Endothelial cell of umbilical vein (primary cell): ENCODE data around the gene COX18. TPM values are rescaled to one million over a fixed set of nuclear protein-coding genes. Genes with fewer than 3 reads are reported as not detected.

Source experiments
- BruUV-seq: library from RNA; stranded (reverse); fragments of 400-500 nt; replicated peaks from 2 replicates; lab custom pipeline; 2021; lab: Mats Ljungman, UMichigan
- CTCF ChIA-PET: fragments of 300-600, 350-600 bp; sonication (Branson Sonifier 250); formaldehyde crosslinking; loops from one replicate; lab custom pipeline; 2021; ENCODE audit warnings: antibody characterized with exemption, inconsistent platforms; lab: Charles Lee
- POLR2A ChIA-PET: fragments of 300-600, 350-600 bp; sonication (Branson Sonifier 250); formaldehyde crosslinking; loops from one replicate; lab custom pipeline; 2021; ENCODE audit warnings: antibody characterized with exemption, inconsistent platforms; lab: Charles Lee
- DNase-seq: peaks from one replicate; pipeline ENCODE4 v3.0.0-alpha.2; 2011; ENCODE audit warnings: low read depth, low spot score
- FAIRE-seq: peaks from 2 replicates; lab custom pipeline; 2011; peaks lifted over from hg19 to GRCh38; lab: Jason Lieb, UNC
- H2AFZ ChIP-seq: 2 replicates; pipeline ENCODE4 v1.6.0; 2012; ENCODE audit warnings: low read depth, low read length, control low read depth, inconsistent platforms
- H3K27ac ChIP-seq: 2 replicates; pipeline ENCODE4 v1.5.1; 2011; ENCODE audit warnings: low read depth, mild to moderate bottlenecking, control low read depth, low read length, moderate library complexity; ENCODE audit not compliant: insufficient read depth
- H3K27me3 ChIP-seq, 2 experiments: 2 replicates each; pipeline versions ENCODE4 v1.6.0 to v1.6.1; 2011; ENCODE audit warnings: low read length in 2 of 2, mixed read lengths in 1 of 2; ENCODE audit not compliant: control insufficient read depth in 2 of 2, insufficient read depth in 2 of 2
- H3K36me3 ChIP-seq, 2 experiments: 2 replicates in 1 of 2; 3 replicates in 1 of 2; pipeline ENCODE4 v1.5.1; 2011; ENCODE audit warnings: low read length in 2 of 2, mild to moderate bottlenecking in 1 of 2, moderate library complexity in 1 of 2; ENCODE audit not compliant: control insufficient read depth in 2 of 2, insufficient read depth in 2 of 2; ENCODE audit errors: extremely low read depth in 1 of 2
- H3K4me1 ChIP-seq: 3 replicates; pipeline ENCODE4 v1.5.1; 2011; ENCODE audit warnings: mild to moderate bottlenecking, low read length; ENCODE audit not compliant: control insufficient read depth, insufficient read depth; ENCODE audit errors: extremely low read depth
- H3K4me2 ChIP-seq: 2 replicates; pipeline ENCODE4 v1.6.1; 2011; ENCODE audit warnings: low read length, control low read depth, mixed read lengths; ENCODE audit not compliant: insufficient read depth
- H3K4me3 ChIP-seq, 3 experiments: fragments of 200-600 bp in 1 of 3; sonication (generic), shearing (Covaris generic) in 1 of 3; replicated peaks in 1 of 3; 2 replicates each; pipeline ENCODE4 v1.5.1; 2011 to 2016; ENCODE audit warnings: control low read depth in 3 of 3, low read length in 3 of 3, mild to moderate bottlenecking in 2 of 3, inconsistent platforms in 1 of 3, low read depth in 1 of 3, moderate library complexity in 1 of 3; ENCODE audit not compliant: insufficient read depth in 1 of 3
- H3K79me2 ChIP-seq: 2 replicates; pipeline ENCODE4 v1.6.0; 2012; ENCODE audit warnings: low read length, inconsistent platforms; ENCODE audit not compliant: control insufficient read depth, insufficient read depth
- H3K9ac ChIP-seq: replicated peaks from 2 replicates; pipeline ENCODE3; 2011; ENCODE audit warnings: low read length, control low read depth; ENCODE audit not compliant: insufficient read depth; ENCODE audit errors: extremely low read depth
- H3K9me1 ChIP-seq: replicated peaks from 3 replicates; pipeline ENCODE4 v1.6.0; 2011; ENCODE audit warnings: mild to moderate bottlenecking, low read length; ENCODE audit not compliant: control insufficient read depth, insufficient read depth; ENCODE audit errors: extremely low read depth
- H3K9me3 ChIP-seq: replicated peaks from 2 replicates; pipeline ENCODE4 v1.5.1; 2012; ENCODE audit warnings: low read length, inconsistent platforms; ENCODE audit not compliant: control insufficient read depth, insufficient read depth
- H4K20me1 ChIP-seq: replicated peaks from 2 replicates; pipeline ENCODE3; 2011; ENCODE audit warnings: mild to moderate bottlenecking, low read length; ENCODE audit not compliant: control insufficient read depth, insufficient read depth; ENCODE audit errors: extremely low read depth
- EZH2 ChIP-seq: IDR thresholded peaks from 2 replicates; pipeline ENCODE4 v1.6.1; 2012; ENCODE audit warnings: borderline replicate concordance, low read depth, mild to moderate bottlenecking, moderate library complexity, low read length, inconsistent platforms; ENCODE audit not compliant: severe bottlenecking
- FOS ChIP-seq: IDR thresholded peaks from 2 replicates; pipeline ENCODE4 v1.6.1; 2011; ENCODE audit warnings: mild to moderate bottlenecking, low read length, moderate library complexity, borderline replicate concordance; ENCODE audit not compliant: insufficient read depth
- GATA2 ChIP-seq: IDR thresholded peaks from 2 replicates; pipeline ENCODE4 v1.7.0; 2011; ENCODE audit warnings: low read depth, mild to moderate bottlenecking, moderate library complexity, mixed read lengths, low read length; ENCODE audit not compliant: insufficient read length, insufficient read depth
- JUN ChIP-seq: IDR thresholded peaks from 2 replicates; pipeline ENCODE4 v1.6.1; 2011; ENCODE audit warnings: borderline replicate concordance, low read depth; ENCODE audit not compliant: insufficient read length, insufficient read depth
- MYC ChIP-seq: IDR thresholded peaks from one replicate; pipeline ENCODE4 v1.6.1; 2011; ENCODE audit warnings: mild to moderate bottlenecking, low read depth, low read length
- POLR2A ChIP-seq: IDR thresholded peaks from 2 replicates; pipeline ENCODE4 v1.6.1; 2012; ENCODE audit warnings: low read depth, mild to moderate bottlenecking, control low read depth, low read length
- POLR2AphosphoS5 ChIP-seq: IDR thresholded peaks from 2 replicates; pipeline ENCODE4 v1.6.1; 2012; ENCODE audit warnings: low read depth, mild to moderate bottlenecking, control low read depth, low read length, moderate library complexity; ENCODE audit not compliant: insufficient read depth
- dilution Hi-C: fragments of 300-500 bp; cut with MboI; formaldehyde crosslinking; loops from one replicate; pipeline ENCODE4 v1.15.0; 2019; ENCODE audit warnings: low sequenced_read_pairs; ENCODE audit not compliant: extremely low pct_ligation_motif_present
- intact Hi-C: fragments of 100-400 bp; cut with micrococcal nuclease; formaldehyde crosslinking; loops from one replicate; pipeline ENCODE4 v1.10.0; 2022
- polyA plus RNA-seq, 4 experiments: library from polyadenylated mRNA; depleted of rRNA in 3 of 4; stranded (reverse) in 3 of 4; unstranded in 1 of 4; fragments of >200 nt; gene quantifications; 2 replicates each; pipeline versions ENCODE4 v1.2.1 to v1.2.3, GENCODE V29; 2011 to 2012; ENCODE audit warnings: missing spikeins in 1 of 4
- total RNA-seq: library from RNA; stranded (reverse); gene quantifications from 2 replicates; pipeline ENCODE4 v1.2.3, GENCODE V29; 2021
- TF ChIP-seq, protein P1 (sequence below), 2 donors: IDR thresholded peaks; 1 replicate in 1 of 2; 2 replicates in 1 of 2; pipeline ENCODE4 v1.5.1; 2011; ENCODE audit warnings: low read length in 2 of 2, mild to moderate bottlenecking in 2 of 2, moderate library complexity in 2 of 2, control low read depth in 1 of 2, inconsistent platforms in 1 of 2, low read depth in 1 of 2; ENCODE audit not compliant: insufficient read depth in 1 of 2; ENCODE audit errors: extremely low read depth in 1 of 2
- TF ChIP-seq, protein P2 (sequence below): IDR thresholded peaks from 2 replicates; pipeline ENCODE4 v1.6.1; 2011; ENCODE audit not compliant: insufficient read depth, insufficient read length

The COX18 gene
- total and polyA plus RNA-seq, 2 donors (not counting 3 experiments of a cell fraction or from before 2014, with no cell fraction given), result 11.7 to 13.0 TPM

DNA sequence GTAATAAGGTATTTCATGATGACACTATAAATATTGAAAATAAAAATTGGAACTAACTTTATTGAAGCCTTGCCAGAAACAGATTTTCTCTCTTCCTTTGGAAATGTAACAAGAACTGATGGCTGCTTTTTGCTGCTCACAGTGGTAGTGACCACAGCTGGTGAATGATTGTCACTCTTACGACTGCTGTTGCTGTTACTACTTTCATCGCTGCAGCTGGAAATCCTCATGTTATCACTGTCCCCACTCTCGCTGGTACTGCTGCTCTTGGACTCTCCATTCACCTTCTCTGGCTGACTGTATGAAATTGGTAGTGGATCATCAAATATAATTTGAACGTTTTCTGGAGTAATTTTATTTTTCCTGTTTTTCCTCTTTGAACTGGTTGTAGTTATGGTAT, 28.5 kb upstream of the COX18 start:
- Histone ChIP-seq H3K36me3 (peaks cover 10 to 23% of the 10 kb centered on the region in 2 experiments), H3K27me3 (no peaks in the 10 kb centered on the region)
- dilution Hi-C loops, result no loop called here

More for the DNA sequence above, 28.5 kb upstream of the COX18 start:
- CTCF ChIA-PET, result interaction anchor here (1.0 to 1.9 kb wide), 4 partner anchors 9 to 159 kb away, joined by 3 to 8 read pairs (median 6); no protein-coding TSS in a partner anchor
- no peak overlapping the region for H3K4me3 ChIP-seq
- no peak for TF ChIP-seq GATA2
- TF ChIP-seq, protein P1, sequence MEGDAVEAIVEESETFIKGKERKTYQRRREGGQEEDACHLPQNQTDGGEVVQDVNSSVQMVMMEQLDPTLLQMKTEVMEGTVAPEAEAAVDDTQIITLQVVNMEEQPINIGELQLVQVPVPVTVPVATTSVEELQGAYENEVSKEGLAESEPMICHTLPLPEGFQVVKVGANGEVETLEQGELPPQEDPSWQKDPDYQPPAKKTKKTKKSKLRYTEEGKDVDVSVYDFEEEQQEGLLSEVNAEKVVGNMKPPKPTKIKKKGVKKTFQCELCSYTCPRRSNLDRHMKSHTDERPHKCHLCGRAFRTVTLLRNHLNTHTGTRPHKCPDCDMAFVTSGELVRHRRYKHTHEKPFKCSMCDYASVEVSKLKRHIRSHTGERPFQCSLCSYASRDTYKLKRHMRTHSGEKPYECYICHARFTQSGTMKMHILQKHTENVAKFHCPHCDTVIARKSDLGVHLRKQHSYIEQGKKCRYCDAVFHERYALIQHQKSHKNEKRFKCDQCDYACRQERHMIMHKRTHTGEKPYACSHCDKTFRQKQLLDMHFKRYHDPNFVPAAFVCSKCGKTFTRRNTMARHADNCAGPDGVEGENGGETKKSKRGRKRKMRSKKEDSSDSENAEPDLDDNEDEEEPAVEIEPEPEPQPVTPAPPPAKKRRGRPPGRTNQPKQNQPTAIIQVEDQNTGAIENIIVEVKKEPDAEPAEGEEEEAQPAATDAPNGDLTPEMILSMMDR (IDR thresholded peaks at IDR 0.05; ENCODE audit: extremely low read depth in 1 of 2, insufficient read depth in 1 of 2, low read depth in 1 of 2, low read length in 2 of 2), result no peak
- no peak for TF ChIP-seq POLR2A
- no peak for TF ChIP-seq POLR2AphosphoS5
- TF ChIP-seq FOS, result no peak
- TF ChIP-seq EZH2, result no peak
- TF ChIP-seq JUN, result no peak
- TF ChIP-seq, protein P2, sequence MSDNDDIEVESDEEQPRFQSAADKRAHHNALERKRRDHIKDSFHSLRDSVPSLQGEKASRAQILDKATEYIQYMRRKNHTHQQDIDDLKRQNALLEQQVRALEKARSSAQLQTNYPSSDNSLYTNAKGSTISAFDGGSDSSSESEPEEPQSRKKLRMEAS, result no peak
- TF ChIP-seq MYC, result no peak
- no TSS peak for BruUV-seq
- no peak for DNase-seq
- POLR2A ChIA-PET, result no interaction called here
- no peaks in the 10 kb centered on the region for H3K4me1 ChIP-seq
- intact Hi-C loops, result no loop called here
- no peak overlapping the region for H3K27ac ChIP-seq
- no peaks in the 10 kb centered on the region for H4K20me1 ChIP-seq
- H3K4me2 ChIP-seq, result no peak overlapping the region
- H3K9ac ChIP-seq, result no peak overlapping the region
- no peak for FAIRE-seq
- no peaks in the 10 kb centered on the region for H3K79me2 ChIP-seq
- no peaks in the 10 kb centered on the region for H3K9me1 ChIP-seq
- H2AFZ ChIP-seq, result no peak overlapping the region
- H3K9me3 ChIP-seq, result no peaks in the 10 kb centered on the region
